NCI-H2196 treated with DMSO at 0.1 percent for 48 hours (cell line): ENCODE results near the gene SLC22A12.

Experiments used
- DNase-seq: peaks from one replicate; lab custom pipeline; 2025; ENCODE audit not compliant: unreplicated experiment; lab: John Stamatoyannopoulos, UW

The SLC22A12 gene

DNA sequence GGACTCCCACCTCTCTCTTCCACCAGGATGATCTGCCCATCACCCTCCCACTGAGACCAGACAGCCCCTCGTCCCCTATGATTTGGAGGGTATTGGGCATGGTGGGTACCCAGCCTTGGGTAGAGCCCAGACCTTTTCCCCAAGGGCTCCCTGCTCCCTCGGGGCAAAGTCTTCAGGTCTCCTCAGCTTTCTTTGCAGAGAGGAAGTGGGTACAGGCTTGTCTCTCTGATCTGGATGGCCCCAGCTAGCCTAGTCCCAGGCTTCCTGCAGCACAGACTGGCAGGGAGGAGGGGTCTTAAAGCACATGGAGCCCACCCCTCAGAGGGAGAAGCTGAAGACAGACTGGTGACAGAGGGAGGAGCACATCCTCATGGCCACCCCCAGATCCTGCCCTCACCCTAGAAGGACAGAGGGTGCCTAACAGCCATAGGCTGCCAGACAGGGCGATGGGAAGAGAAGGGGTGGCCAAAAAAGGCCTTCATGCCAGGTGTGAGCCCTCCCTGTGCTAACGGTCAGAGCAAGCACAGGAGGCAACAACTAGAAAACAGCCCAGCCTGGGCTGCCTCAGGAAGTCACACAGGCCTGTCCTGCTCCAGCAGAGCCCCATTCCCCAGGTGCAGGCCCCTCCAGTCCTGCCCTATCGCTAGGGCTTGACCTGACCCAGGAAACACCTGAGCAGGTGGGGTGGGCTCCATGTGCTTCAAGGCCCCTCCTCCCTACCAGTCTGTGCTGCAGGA is 30.4 kb downstream of the SLC22A12 start:
- no peak for DNase-seq

DNA sequence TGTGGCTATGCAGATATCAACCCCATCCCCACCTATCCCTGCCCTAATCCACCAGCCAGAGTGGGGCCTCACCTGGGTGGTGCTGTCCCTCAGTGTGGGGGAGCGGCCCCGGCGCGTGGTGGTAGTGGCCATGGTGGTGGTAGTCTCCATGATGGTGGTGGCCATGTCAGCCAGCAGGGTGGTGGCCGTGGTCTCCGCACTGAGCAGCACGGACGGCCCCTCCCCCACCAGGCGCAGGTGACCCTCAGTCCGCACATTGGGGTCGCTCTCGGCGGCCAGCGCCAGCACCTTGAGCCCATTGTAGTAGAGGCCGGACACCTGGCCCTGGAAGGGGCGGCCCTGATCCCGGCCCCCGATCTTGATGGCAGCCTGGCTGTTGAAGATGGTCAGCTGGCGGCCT is 31.7 kb downstream of the SLC22A12 start:
- DNase-seq = no peak

- DNase-seq = no peak
These were observed 34.0 kb downstream of the SLC22A12 start for GRCh38 chr11:64624883-64625481.

GRCh38 chr11:64626637-64627036 is 35.6 kb downstream of the SLC22A12 start:
- no peak for DNase-seq

GRCh38 chr11:64627371-64627770 is 36.4 kb downstream of the SLC22A12 start:
- no peak for DNase-seq

- no peak for DNase-seq
These were observed 37.6 kb downstream of the SLC22A12 start for GRCh38 chr11:64628596-64628995.

- DNase-seq = no peak
These were observed 38.1 kb downstream of the SLC22A12 start for GRCh38 chr11:64629103-64629502.

DNA sequence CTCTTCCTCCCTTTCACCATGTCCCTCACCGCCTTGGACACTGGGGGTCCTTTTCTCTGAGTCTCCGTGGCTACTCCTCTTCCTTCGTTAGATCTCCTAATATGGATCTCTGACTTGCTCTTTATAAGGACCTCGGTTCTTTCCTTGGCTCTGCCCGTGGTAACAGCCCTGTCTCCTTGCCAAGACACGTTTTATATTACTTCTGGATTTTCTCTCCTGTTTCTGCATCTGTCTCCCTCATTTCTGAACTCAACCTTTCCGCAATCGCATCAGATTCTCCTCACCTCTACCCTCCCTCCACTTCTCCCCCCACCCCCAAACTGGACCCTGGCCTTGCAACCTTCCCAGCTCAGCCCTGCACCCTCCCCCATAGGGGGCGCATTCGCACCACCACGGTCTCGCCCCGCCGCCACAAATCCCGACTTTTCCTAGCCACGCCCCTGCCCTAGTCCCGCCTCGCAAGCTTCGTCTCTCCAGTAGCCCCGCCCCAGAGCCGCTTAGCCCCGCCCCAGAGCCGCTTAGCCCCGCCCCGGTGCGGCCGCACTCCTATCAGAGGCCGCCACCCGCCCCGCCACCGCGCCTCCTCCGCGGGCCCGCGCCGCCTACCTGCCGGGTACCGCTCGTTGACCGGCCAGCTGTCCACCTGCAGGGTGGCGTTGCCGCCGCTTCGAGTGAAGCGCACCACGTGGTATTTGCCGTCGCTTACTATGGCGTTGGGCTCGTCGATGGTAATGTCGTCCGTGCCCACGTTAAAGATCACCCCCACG is 39.0 kb downstream of the SLC22A12 start:
- DNase-seq = no peak

- no peak for DNase-seq
These were observed 40.7 kb downstream of the SLC22A12 start for GRCh38 chr11:64631675-64632074.

- DNase-seq = no peak
These were observed 41.2 kb downstream of the SLC22A12 start for GRCh38 chr11:64632237-64632636.

- no peak for DNase-seq
These were observed 41.6 kb downstream of the SLC22A12 start for GRCh38 chr11:64632654-64633053.

DNA sequence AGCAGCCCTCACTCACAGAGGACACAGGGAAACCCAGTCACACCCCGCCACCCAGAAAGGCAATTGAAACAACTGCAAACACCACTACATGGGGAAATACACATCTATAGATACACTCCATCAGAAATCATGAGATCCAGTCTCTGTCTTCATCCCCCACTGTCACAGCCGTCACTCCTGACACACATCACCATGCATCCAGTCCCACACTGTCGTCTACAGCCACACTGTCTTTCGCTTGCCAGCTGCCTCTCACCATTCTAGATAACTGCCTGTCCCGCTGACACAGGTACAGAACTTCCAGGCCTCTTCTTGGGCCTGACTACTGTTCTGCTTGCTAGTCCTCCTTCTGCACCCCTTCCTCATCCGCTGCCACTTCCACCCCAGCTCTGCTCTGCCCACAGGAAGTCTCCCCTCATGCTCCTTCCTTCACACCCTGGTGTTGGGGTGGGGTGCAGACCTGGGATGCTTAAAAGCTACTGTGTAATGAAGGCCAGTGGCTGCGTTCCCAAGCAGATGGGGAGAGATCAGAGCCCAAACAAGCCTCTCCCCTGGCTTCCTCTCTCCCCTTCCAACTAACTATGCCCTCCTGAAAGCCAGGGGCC is 42.6 kb downstream of the SLC22A12 start:
- DNase-seq = no peak

- no peak for DNase-seq
These were observed 46.5 kb downstream of the SLC22A12 start for GRCh38 chr11:64637334-64638017.

- DNase-seq = no peak
These were observed 47.1 kb downstream of the SLC22A12 start for GRCh38 chr11:64638018-64638665.

DNA sequence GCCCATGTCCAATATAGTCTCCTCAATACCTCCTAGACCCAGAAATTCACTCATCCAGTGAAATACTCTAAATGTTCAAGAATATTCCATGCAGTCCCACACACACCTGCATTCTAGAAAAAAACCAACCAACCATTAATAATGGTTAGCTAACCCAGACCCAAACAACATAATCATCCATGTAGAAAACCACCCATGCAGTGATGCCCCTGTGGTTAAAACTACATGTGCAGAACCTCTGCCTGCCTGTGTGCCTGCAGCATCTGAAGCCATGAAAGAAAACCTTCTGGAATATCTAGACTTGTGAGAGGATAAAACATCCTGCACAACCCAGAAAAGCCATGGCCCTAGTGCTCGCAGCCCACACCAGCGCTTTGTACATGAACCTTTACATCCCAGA is 47.8 kb downstream of the SLC22A12 start:
- DNase-seq = no peak

- DNase-seq = no peak
These were observed 48.9 kb downstream of the SLC22A12 start for GRCh38 chr11:64639885-64640284.

DNA sequence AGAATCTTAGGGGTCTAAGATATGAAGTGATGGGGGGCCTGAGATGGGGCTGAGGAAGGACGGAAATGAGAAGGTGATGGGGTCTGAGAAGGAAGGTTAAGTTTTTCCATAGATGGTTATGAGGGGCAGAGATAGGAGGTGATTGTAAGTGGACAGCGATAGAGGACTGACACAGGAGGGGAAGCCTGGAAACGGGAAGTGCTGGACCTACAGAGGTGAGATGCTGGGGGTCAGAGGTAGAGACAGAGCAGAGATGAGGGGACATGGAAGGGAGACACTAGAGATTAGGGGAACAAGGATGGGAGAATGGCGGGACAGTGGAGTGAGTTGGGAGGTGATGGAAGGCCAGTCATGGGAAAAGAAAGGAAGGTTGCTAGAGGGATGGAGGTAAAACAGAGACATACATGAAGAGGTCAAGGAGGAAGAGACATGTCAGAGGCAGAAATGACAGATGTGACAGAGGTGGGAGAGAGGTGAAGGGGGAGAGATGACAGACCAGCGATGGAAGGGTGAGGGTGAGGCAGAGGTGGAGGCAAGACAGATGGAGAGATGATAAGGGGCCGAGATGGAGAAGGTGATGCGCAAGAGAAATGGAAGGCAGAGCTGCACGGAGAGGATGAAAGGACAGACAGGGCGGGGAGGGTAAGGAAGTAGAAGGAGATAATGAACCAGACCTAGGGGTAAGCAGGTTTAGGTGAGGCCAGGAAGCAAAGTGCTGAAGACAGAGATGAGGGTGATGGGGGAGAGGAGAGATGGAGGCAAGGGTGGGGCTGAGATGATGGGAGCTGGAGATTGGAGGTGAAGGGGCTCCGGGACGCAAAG is 50.8 kb downstream of the SLC22A12 start:
- DNase-seq = no peak

DNA sequence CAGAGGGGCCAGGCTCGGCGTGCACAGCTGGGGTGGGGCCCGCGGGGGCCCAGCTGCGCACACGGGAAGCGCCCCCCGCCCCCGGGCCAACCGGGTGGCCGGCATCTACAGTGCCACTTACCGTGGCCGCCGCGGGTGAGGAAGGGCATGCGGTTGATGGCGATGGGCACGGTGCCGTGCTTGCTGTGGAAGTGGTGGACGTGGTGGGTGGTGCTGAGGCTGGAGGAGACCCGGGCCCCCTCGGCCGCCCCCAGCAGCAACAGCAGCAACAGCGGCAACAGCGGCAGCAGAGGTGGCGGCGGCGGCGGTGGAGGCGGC is 51.4 kb downstream of the SLC22A12 start:
- DNase-seq = no peak

GRCh38 chr11:64642871-64643255 is 51.8 kb downstream of the SLC22A12 start:
- DNase-seq = no peak
